Ishikawa (cell line): ENCODE data around the gene TBCD.

ENCODE experiments used
- CEBPB ChIP-seq: IDR thresholded peaks from 2 replicates; pipeline ENCODE4 v1.6.1; 2012
- EP300 ChIP-seq: IDR thresholded peaks from 2 replicates; pipeline ENCODE4 v1.6.1; 2012; ENCODE audit warnings: borderline replicate concordance
- FOXM1 ChIP-seq: IDR thresholded peaks from 2 replicates; pipeline ENCODE4 v1.6.1; 2012; ENCODE audit warnings: low read depth, borderline replicate concordance
- NFIC ChIP-seq: IDR thresholded peaks from 2 replicates; pipeline ENCODE4 v1.6.1; 2012
- RAD21 ChIP-seq: IDR thresholded peaks from 2 replicates; pipeline ENCODE4 v1.6.1; 2012; ENCODE audit warnings: low read depth
- TAF1 ChIP-seq: IDR thresholded peaks from 2 replicates; pipeline ENCODE4 v1.6.1; 2012; ENCODE audit warnings: low read depth, mild to moderate bottlenecking
- TCF12 ChIP-seq: IDR thresholded peaks from 2 replicates; pipeline ENCODE4 v1.6.1; 2012; ENCODE audit warnings: low read depth
- TEAD4 ChIP-seq: IDR thresholded peaks from 2 replicates; pipeline ENCODE4 v1.6.1; 2012
- YY1 ChIP-seq: IDR thresholded peaks from 2 replicates; pipeline ENCODE4 v1.6.1; 2012; ENCODE audit warnings: low read depth
- ZBTB7A ChIP-seq: IDR thresholded peaks from 2 replicates; pipeline ENCODE4 v1.6.1; 2012; ENCODE audit warnings: low read depth
- TF ChIP-seq, protein P1 (sequence below): IDR thresholded peaks from 2 replicates; pipeline ENCODE4 v1.6.1; 2012; ENCODE audit warnings: low read depth, mild to moderate bottlenecking
- TF ChIP-seq, protein P2 (sequence below): IDR thresholded peaks from 2 replicates; pipeline ENCODE4 v1.6.1; 2012
- TF ChIP-seq, protein P3 (sequence below): IDR thresholded peaks from 2 replicates; pipeline ENCODE4 v1.6.1; 2012

DNA sequence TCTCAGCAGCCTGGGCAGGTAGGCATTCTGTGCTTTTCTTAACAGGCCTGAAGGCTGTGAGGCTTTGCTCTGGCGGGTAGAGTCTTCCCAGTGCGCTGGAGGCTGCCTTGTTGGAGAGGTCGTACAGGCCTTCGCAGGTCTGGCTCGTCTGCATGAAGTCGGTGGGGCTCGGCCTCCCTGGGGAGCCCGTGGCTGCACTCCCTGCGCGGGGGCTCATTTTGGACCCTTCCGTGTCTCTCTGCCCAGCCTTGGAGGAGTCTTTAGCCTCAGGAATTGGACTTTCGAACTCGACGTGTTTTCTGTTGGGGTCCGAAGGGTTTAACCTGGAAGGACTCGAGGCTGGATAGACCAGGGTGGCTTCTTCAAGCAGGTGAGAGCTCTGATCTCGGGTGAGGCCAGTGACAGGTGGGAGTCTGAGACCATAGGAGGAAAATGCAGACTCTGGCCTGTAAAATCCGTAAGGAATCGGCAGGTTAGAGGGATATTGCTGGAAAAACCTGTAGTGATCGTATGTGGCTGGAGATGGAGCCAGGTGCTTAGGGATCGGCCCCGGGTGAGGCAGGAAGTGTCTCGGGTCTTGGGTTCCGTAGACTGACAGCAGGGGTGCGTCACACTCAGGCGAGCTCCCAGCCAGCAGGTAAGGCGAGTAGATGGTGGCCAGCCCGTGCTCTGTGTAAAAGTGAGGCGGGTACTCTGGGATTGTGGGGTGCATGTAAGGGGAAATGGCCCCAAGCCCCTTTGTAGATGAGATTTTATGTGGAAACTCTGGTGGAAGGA is 79.4 kb downstream of the TBCD start:
- TF ChIP-seq, protein P1, sequence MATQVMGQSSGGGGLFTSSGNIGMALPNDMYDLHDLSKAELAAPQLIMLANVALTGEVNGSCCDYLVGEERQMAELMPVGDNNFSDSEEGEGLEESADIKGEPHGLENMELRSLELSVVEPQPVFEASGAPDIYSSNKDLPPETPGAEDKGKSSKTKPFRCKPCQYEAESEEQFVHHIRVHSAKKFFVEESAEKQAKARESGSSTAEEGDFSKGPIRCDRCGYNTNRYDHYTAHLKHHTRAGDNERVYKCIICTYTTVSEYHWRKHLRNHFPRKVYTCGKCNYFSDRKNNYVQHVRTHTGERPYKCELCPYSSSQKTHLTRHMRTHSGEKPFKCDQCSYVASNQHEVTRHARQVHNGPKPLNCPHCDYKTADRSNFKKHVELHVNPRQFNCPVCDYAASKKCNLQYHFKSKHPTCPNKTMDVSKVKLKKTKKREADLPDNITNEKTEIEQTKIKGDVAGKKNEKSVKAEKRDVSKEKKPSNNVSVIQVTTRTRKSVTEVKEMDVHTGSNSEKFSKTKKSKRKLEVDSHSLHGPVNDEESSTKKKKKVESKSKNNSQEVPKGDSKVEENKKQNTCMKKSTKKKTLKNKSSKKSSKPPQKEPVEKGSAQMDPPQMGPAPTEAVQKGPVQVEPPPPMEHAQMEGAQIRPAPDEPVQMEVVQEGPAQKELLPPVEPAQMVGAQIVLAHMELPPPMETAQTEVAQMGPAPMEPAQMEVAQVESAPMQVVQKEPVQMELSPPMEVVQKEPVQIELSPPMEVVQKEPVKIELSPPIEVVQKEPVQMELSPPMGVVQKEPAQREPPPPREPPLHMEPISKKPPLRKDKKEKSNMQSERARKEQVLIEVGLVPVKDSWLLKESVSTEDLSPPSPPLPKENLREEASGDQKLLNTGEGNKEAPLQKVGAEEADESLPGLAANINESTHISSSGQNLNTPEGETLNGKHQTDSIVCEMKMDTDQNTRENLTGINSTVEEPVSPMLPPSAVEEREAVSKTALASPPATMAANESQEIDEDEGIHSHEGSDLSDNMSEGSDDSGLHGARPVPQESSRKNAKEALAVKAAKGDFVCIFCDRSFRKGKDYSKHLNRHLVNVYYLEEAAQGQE, result no peak
- TF ChIP-seq FOXM1 (no peak), NFIC (no peak), RAD21 (peak; percentile 56), YY1 (no peak), TAF1 (no peak), EP300 (no peak), CEBPB (no peak), ZBTB7A (no peak), TEAD4 (no peak), TCF12 (no peak)
- TF ChIP-seq, protein P2, sequence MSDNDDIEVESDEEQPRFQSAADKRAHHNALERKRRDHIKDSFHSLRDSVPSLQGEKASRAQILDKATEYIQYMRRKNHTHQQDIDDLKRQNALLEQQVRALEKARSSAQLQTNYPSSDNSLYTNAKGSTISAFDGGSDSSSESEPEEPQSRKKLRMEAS, result no peak
- TF ChIP-seq, protein P3, sequence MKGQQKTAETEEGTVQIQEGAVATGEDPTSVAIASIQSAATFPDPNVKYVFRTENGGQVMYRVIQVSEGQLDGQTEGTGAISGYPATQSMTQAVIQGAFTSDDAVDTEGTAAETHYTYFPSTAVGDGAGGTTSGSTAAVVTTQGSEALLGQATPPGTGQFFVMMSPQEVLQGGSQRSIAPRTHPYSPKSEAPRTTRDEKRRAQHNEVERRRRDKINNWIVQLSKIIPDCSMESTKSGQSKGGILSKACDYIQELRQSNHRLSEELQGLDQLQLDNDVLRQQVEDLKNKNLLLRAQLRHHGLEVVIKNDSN, result no peak
